DOHH2 (cell line): ENCODE results near the gene UNC93B1.

Experiments used
- H3F3A ChIP-seq: fragments of 200-600 bp; sonication (generic), shearing (Covaris generic); 2 replicates; pipeline ENCODE4 v1.6.0; 2016; ENCODE audit warnings: antibody characterized with exemption, mild to moderate bottlenecking; ENCODE audit not compliant: control insufficient read depth, insufficient read depth
- H3K27ac ChIP-seq: fragments of 200-600 bp; sonication (generic); 2 replicates; pipeline ENCODE4 v1.5.1; 2014; ENCODE audit warnings: low read depth, mild to moderate bottlenecking, low read length, moderate library complexity
- H3K27me3 ChIP-seq: fragments of 200-600 bp; sonication (generic); 2 replicates; pipeline ENCODE4 v1.6.1; 2014; ENCODE audit warnings: mild to moderate bottlenecking, low read length, mixed read lengths; ENCODE audit not compliant: control insufficient read depth
- H3K36me3 ChIP-seq: fragments of 200-600 bp; sonication (generic); 2 replicates; pipeline ENCODE4 v1.6.1; 2014; ENCODE audit warnings: mild to moderate bottlenecking, low read length, moderate library complexity, mixed read lengths; ENCODE audit not compliant: control insufficient read depth
- H3K4me1 ChIP-seq: fragments of 200-600 bp; sonication (generic); 2 replicates; pipeline ENCODE4 v1.6.1; 2014; ENCODE audit warnings: mild to moderate bottlenecking, low read length, mixed read lengths; ENCODE audit not compliant: control insufficient read depth
- H3K4me2 ChIP-seq: fragments of 200-600 bp; sonication (generic); 2 replicates; pipeline ENCODE4 v1.6.0; 2014; ENCODE audit warnings: mild to moderate bottlenecking, low read length, moderate library complexity
- H3K4me3 ChIP-seq: fragments of 200-600 bp; sonication (generic); 2 replicates; pipeline ENCODE4 v1.5.1; 2014; ENCODE audit warnings: mild to moderate bottlenecking, low read length, mixed read lengths
- H3K79me2 ChIP-seq: fragments of 200-600 bp; sonication (generic); 2 replicates; pipeline ENCODE4 v1.6.1; 2014; ENCODE audit warnings: mild to moderate bottlenecking, low read length, mixed read lengths; ENCODE audit not compliant: control insufficient read depth
- H3K9me2 ChIP-seq: fragments of 200-600 bp; sonication (generic); replicated peaks from 2 replicates; pipeline ENCODE4 v1.6.1; 2014; ENCODE audit warnings: mild to moderate bottlenecking, low read length, mixed read lengths; ENCODE audit not compliant: control insufficient read depth
- H3K9me3 ChIP-seq: fragments of 200-600 bp; sonication (generic); 2 replicates; pipeline ENCODE4 v1.6.1; 2014; ENCODE audit warnings: antibody characterized with exemption, low read length, mixed read lengths; ENCODE audit not compliant: control insufficient read depth, insufficient read depth
- H4K20me1 ChIP-seq: fragments of 200-600 bp; sonication (generic); 2 replicates; pipeline ENCODE4 v1.6.0; 2014; ENCODE audit warnings: low read depth, mild to moderate bottlenecking, antibody characterized with exemption, low read length, moderate library complexity; ENCODE audit not compliant: control insufficient read depth, insufficient read depth
- CTCF ChIP-seq: fragments of 200-600 bp; sonication (generic); IDR thresholded peaks from one replicate; pipeline ENCODE4 v1.5.1; 2014; ENCODE audit warnings: antibody characterized with exemption, mild to moderate bottlenecking, low read depth, low read length; ENCODE audit not compliant: poor library complexity, severe bottlenecking
- EZH2phosphoT487 ChIP-seq: fragments of 200-600 bp; sonication (generic); IDR thresholded peaks from 2 replicates; pipeline ENCODE4 v1.6.1; 2017; ENCODE audit warnings: borderline replicate concordance, mild to moderate bottlenecking, antibody characterized with exemption, low read length, moderate library complexity, mixed read lengths

Gene UNC93B1

GRCh38 chr11:68048681-68049508 is 45.0 kb upstream of the UNC93B1 start:
- no peak for TF ChIP-seq EZH2phosphoT487
- TF ChIP-seq CTCF, result no peak
- Histone ChIP-seq H3K9me3 (no peaks in the 10 kb centered on the region), H3K4me2 (no peak overlapping the region), H3K4me3 (no peak overlapping the region), H3K36me3 (peaks cover 26% of the 10 kb centered on the region), H3F3A (peaks cover 3% of the 10 kb centered on the region; the same call in 1 of the 2 replicates), H3K4me1 (no peaks in the 10 kb centered on the region), H3K27ac (no peak overlapping the region), H4K20me1 (no peaks in the 10 kb centered on the region), H3K9me2 (no peaks in the 10 kb centered on the region), H3K27me3 (no peaks in the 10 kb centered on the region), H3K79me2 (no peaks in the 10 kb centered on the region)

- Histone ChIP-seq H3K9me3 (no peaks in the 10 kb centered on the region), H3K9me2 (no peaks in the 10 kb centered on the region), H3K4me3 (no peak overlapping the region), H3K79me2 (no peaks in the 10 kb centered on the region), H3F3A (no peaks in the 10 kb centered on the region), H3K27ac (no peak overlapping the region), H3K27me3 (no peaks in the 10 kb centered on the region), H4K20me1 (no peaks in the 10 kb centered on the region), H3K36me3 (peaks cover 19% of the 10 kb centered on the region; the same call in 1 of the 2 replicates), H3K4me1 (no peaks in the 10 kb centered on the region), H3K4me2 (no peak overlapping the region)
- no peak for TF ChIP-seq CTCF
- no peak for TF ChIP-seq EZH2phosphoT487
These were observed 43.8 kb upstream of the UNC93B1 start for GRCh38 chr11:68047437-68048290.

DNA sequence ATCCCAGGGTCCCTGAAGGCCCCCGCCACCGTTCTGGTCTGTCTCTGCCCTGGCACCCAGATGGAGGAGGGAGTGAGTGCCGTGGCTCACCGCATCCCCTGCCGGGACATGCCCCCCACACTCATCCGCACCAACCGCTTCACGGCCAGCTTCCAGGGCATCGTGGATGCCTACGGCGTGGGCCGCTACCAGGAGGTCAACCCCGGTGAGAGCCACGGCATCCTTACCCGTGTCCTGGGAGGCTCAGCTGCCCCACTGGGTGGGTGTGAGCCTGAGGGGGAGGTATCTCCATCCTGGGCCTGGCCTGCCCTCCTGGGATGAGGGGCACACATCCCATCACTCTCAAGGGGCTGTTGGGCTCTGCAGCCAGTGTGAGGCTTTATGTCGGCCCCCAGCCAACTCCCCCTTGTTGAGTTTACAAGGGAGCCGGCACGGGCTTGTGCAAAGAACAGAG is 41.0 kb upstream of the UNC93B1 start:
- no peaks in the 10 kb centered on the region for H3K27me3 ChIP-seq
- H3K4me1 ChIP-seq, result peaks cover 13% of the 10 kb centered on the region
- H3K9me2 ChIP-seq, result no peaks in the 10 kb centered on the region
- H3K4me2 ChIP-seq, result no peak overlapping the region
- peaks cover 5% of the 10 kb centered on the region for H3F3A ChIP-seq
- no peak overlapping the region for H3K27ac ChIP-seq
- no peak overlapping the region for H3K4me3 ChIP-seq
- no peaks in the 10 kb centered on the region for H3K9me3 ChIP-seq
- H3K79me2 ChIP-seq, result peaks cover 2% of the 10 kb centered on the region
- TF ChIP-seq EZH2phosphoT487 (no peak), CTCF (no peak)
- peaks cover 20% of the 10 kb centered on the region for H3K36me3 ChIP-seq
- H4K20me1 ChIP-seq, result no peaks in the 10 kb centered on the region
